GM19239 (cell line): ENCODE results near the gene TRA2A.
"Not testable (repeated sequence)": the region's sequence is repeated elsewhere in the genome, so short reads cannot be mapped to it uniquely, and the experiment has no call there.

Source experiments
- DNase-seq: peaks from one replicate; pipeline ENCODE4 v3.0.0; 2011; ENCODE audit warnings: low spot score; ENCODE audit not compliant: insufficient read length
- FAIRE-seq: peaks from 2 replicates; lab custom pipeline; 2011; peaks lifted over from hg19 to GRCh38; lab: Jason Lieb, UNC

The TRA2A gene

GRCh38 chr7:23531794-23532489 lies at the start of gene TRA2A:
Gene TRA2A, minus strand, starts transcription at chr7:23531981. Its CDS starts 157 bp downstream, at chr7:23531824.
- DNase-seq (peak; percentile 78), FAIRE-seq (peak; percentile 98)

GRCh38 chr7:23570592-23571200 lies 38.9 kb upstream of the TRA2A start:
- FAIRE-seq, result peak; percentile 97
- peak; percentile 68 for DNase-seq

GRCh38 chr7:23558303-23558702 lies 26.5 kb upstream of the TRA2A start:
- FAIRE-seq, result no peak
- DNase-seq, result no peak

GRCh38 chr7:23547662-23548061 lies 15.9 kb upstream of the TRA2A start:
- FAIRE-seq (no peak), DNase-seq (no peak)

GRCh38 chr7:23546897-23547572 lies 15.3 kb upstream of the TRA2A start:
- peak; percentile 98 for FAIRE-seq
- DNase-seq, result peak; percentile 60

GRCh38 chr7:23545493-23545892 lies 13.7 kb upstream of the TRA2A start:
- FAIRE-seq (no peak), DNase-seq (no peak)

GRCh38 chr7:23544913-23545354 lies 13.2 kb upstream of the TRA2A start:
- peak; percentile 94 for FAIRE-seq

GRCh38 chr7:23542752-23543151 lies 11.0 kb upstream of the TRA2A start:
- DNase-seq (no peak), FAIRE-seq (no peak)

More at GRCh38 chr7:23544913-23545354, 13.2 kb upstream of the TRA2A start:
- no peak for DNase-seq

GRCh38 chr7:23539494-23539907 lies 7.7 kb upstream of the TRA2A start:
- no peak for DNase-seq
- peak; percentile 74 for FAIRE-seq

GRCh38 chr7:23538301-23538700 lies 6.5 kb upstream of the TRA2A start:
- FAIRE-seq, result no peak
- no peak for DNase-seq

- DNase-seq (no peak), FAIRE-seq (no peak)
These were observed 1.4 kb upstream of the TRA2A start for GRCh38 chr7:23533238-23533604.

- FAIRE-seq (no peak), DNase-seq (no peak)
These were observed 883 bp upstream of the TRA2A start for GRCh38 chr7:23532490-23533237.

- peak; percentile 72 for FAIRE-seq
- DNase-seq, result no peak
These were observed 559 bp downstream of the TRA2A start for GRCh38 chr7:23531050-23531793.

GRCh38 chr7:23530405-23530804 lies 1.4 kb downstream of the TRA2A start:
- FAIRE-seq (peak; percentile 73), DNase-seq (peak; percentile 34)

- DNase-seq (no peak), FAIRE-seq (no peak)
These were observed 2.4 kb downstream of the TRA2A start for GRCh38 chr7:23529262-23529859.

- FAIRE-seq, DNase-seq: not testable (repeated sequence)
These were observed 6.2 kb downstream of the TRA2A start for GRCh38 chr7:23525611-23526010.

- FAIRE-seq, result no peak
These were observed 7.3 kb downstream of the TRA2A start for GRCh38 chr7:23524473-23524872.

GRCh38 chr7:23523486-23524075 lies 8.2 kb downstream of the TRA2A start:
- DNase-seq, result no peak
- FAIRE-seq, result no peak

More at GRCh38 chr7:23524473-23524872, 7.3 kb downstream of the TRA2A start:
- no peak for DNase-seq

GRCh38 chr7:23520582-23520981 lies 11.2 kb downstream of the TRA2A start:
- no peak for FAIRE-seq
- no peak for DNase-seq
